ENCODE measurements around the gene S100A13. TPM values are rescaled to one million over a fixed set of nuclear protein-coding genes. Genes with fewer than 3 reads are reported as not detected.
A peak's percentile ranks its signal among the peaks of the same experiment; 100 is the strongest.

S100A13 gene
- total RNA-seq, 1 donor from 2014 or later: 172 TPM

GRCh38 chr1:153612111-153612754 is 15.1 kb downstream of the S100A13 start:
- Histone ChIP-seq H3K27ac (ENCODE audit: low read depth, low read length) (peak overlapping the region; percentile 89), H3K9ac (ENCODE audit: low read length) (peak overlapping the region; percentile 98), H2AFZ (ENCODE audit: low read depth, low read length) (peak overlapping the region; percentile 26), H3K4me3 (ENCODE audit: insufficient read depth, low read depth, low read length) (peak overlapping the region; percentile 93), H3K79me2 (ENCODE audit: insufficient read depth, low read length) (peaks cover 62% of the 10 kb centered on the region), H3K9me3 (ENCODE audit: insufficient read depth, low read depth, low read length) (no peaks in the 10 kb centered on the region), H3K27me3 (ENCODE audit: insufficient read depth, low read length) (no peaks in the 10 kb centered on the region), H4K20me1 (ENCODE audit: insufficient read depth, low read length) (peaks cover 7% of the 10 kb centered on the region), H3K36me3 (ENCODE audit: insufficient read depth, low read length) (peaks cover 7% of the 10 kb centered on the region), H3K4me1 (ENCODE audit: insufficient read depth, low read length) (peaks cover 47% of the 10 kb centered on the region), H3K4me2 (ENCODE audit: low read length) (peak overlapping the region; percentile 87)
- FAIRE-seq (no peak), DNase-seq (ENCODE audit: low read depth) (no peak)
- Mint-ChIP-seq H3K27me3 (ENCODE audit: low read depth, unreplicated experiment) (no peaks in the 10 kb centered on the region), H3K4me3 (ENCODE audit: unreplicated experiment) (peak overlapping the region; percentile 63), H3K9me3 (ENCODE audit: unreplicated experiment) (no peaks in the 10 kb centered on the region), H3K4me1 (ENCODE audit: low read depth, unreplicated experiment) (peaks cover 20% of the 10 kb centered on the region), H3K36me3 (ENCODE audit: low read depth, unreplicated experiment) (peaks cover 7% of the 10 kb centered on the region), H3K27ac (ENCODE audit: unreplicated experiment) (peak overlapping the region; percentile 66)
- TF ChIP-seq EZH2 (IDR thresholded peaks at IDR 0.05; ENCODE audit: insufficient read depth, low read length) (no peak), CTCF (IDR thresholded peaks at IDR 0.05; ENCODE audit: insufficient read depth, low read depth, low read length) (no peak)

- no peak for FAIRE-seq
- peaks cover 71% of the 10 kb centered on the region for H3K79me2 ChIP-seq (ENCODE audit: insufficient read depth, low read length)
- H3K27me3 ChIP-seq (ENCODE audit: insufficient read depth, low read length): no peaks in the 10 kb centered on the region
- peak overlapping the region; percentile 89 for H3K27ac ChIP-seq (ENCODE audit: low read depth, low read length)
- TF ChIP-seq CTCF (IDR thresholded peaks at IDR 0.05; ENCODE audit: insufficient read depth, low read depth, low read length) (no peak), EZH2 (IDR thresholded peaks at IDR 0.05; ENCODE audit: insufficient read depth, low read length) (no peak)
- peak overlapping the region; percentile 98 for H3K9ac ChIP-seq (ENCODE audit: low read length)
- peaks cover 16% of the 10 kb centered on the region for H3K36me3 ChIP-seq (ENCODE audit: insufficient read depth, low read length)
- Mint-ChIP-seq H3K36me3 (ENCODE audit: low read depth, unreplicated experiment) (peaks cover 5% of the 10 kb centered on the region), H3K9me3 (ENCODE audit: unreplicated experiment) (no peaks in the 10 kb centered on the region), H3K27me3 (ENCODE audit: low read depth, unreplicated experiment) (no peaks in the 10 kb centered on the region), H3K4me3 (ENCODE audit: unreplicated experiment) (no peak overlapping the region), H3K27ac (ENCODE audit: unreplicated experiment) (peak overlapping the region; percentile 44), H3K4me1 (ENCODE audit: low read depth, unreplicated experiment) (peaks cover 20% of the 10 kb centered on the region)
- H4K20me1 ChIP-seq (ENCODE audit: insufficient read depth, low read length): peaks cover 7% of the 10 kb centered on the region
- no peak overlapping the region for H2AFZ ChIP-seq (ENCODE audit: low read depth, low read length)
- peaks cover 47% of the 10 kb centered on the region for H3K4me1 ChIP-seq (ENCODE audit: insufficient read depth, low read length)
- no peak for DNase-seq (ENCODE audit: low read depth)
- peak overlapping the region; percentile 87 for H3K4me2 ChIP-seq (ENCODE audit: low read length)
- H3K9me3 ChIP-seq (ENCODE audit: insufficient read depth, low read depth, low read length): no peaks in the 10 kb centered on the region
- peak overlapping the region; percentile 93 for H3K4me3 ChIP-seq (ENCODE audit: insufficient read depth, low read depth, low read length)
Observed at GRCh38 chr1:153611356-153611755, 15.9 kb downstream of the S100A13 start.

GRCh38 chr1:153610811-153611301 is 16.4 kb downstream of the S100A13 start:
- Mint-ChIP-seq H3K4me3 (ENCODE audit: unreplicated experiment) (no peak overlapping the region), H3K36me3 (ENCODE audit: low read depth, unreplicated experiment) (peaks cover 5% of the 10 kb centered on the region), H3K9me3 (ENCODE audit: unreplicated experiment) (no peaks in the 10 kb centered on the region), H3K27me3 (ENCODE audit: low read depth, unreplicated experiment) (no peaks in the 10 kb centered on the region), H3K27ac (ENCODE audit: unreplicated experiment) (no peak overlapping the region), H3K4me1 (ENCODE audit: low read depth, unreplicated experiment) (peaks cover 20% of the 10 kb centered on the region)
- Histone ChIP-seq H3K9me3 (ENCODE audit: insufficient read depth, low read depth, low read length) (no peaks in the 10 kb centered on the region), H3K4me2 (ENCODE audit: low read length) (peak overlapping the region; percentile 87), H3K9ac (ENCODE audit: low read length) (peak overlapping the region; percentile 98), H3K4me3 (ENCODE audit: insufficient read depth, low read depth, low read length) (peak overlapping the region; percentile 93), H3K27me3 (ENCODE audit: insufficient read depth, low read length) (no peaks in the 10 kb centered on the region), H2AFZ (ENCODE audit: low read depth, low read length) (no peak overlapping the region), H3K4me1 (ENCODE audit: insufficient read depth, low read length) (peaks cover 47% of the 10 kb centered on the region), H3K79me2 (ENCODE audit: insufficient read depth, low read length) (peaks cover 72% of the 10 kb centered on the region), H3K27ac (ENCODE audit: low read depth, low read length) (peak overlapping the region; percentile 92), H4K20me1 (ENCODE audit: insufficient read depth, low read length) (peaks cover 7% of the 10 kb centered on the region), H3K36me3 (ENCODE audit: insufficient read depth, low read length) (peaks cover 17% of the 10 kb centered on the region)
- FAIRE-seq (no peak), DNase-seq (ENCODE audit: low read depth) (peak; percentile 52)
- TF ChIP-seq CTCF (IDR thresholded peaks at IDR 0.05; ENCODE audit: insufficient read depth, low read depth, low read length): no peak
- no peak for TF ChIP-seq EZH2 (IDR thresholded peaks at IDR 0.05; ENCODE audit: insufficient read depth, low read length)

All from astrocyte (in vitro differentiated cells and primary cell).